ENCODE measurements around the gene GPN3.

Gene GPN3

GRCh38 chr12:110468214-110469048, at the start of gene GPN3, which contains the start of gene FAM216A:
Gene GPN3 (minus strand): TSS chr12:110468257. CDS start chr12:110468203, 54 bp downstream.
Gene FAM216A (plus strand): TSS chr12:110468845. CDS start chr12:110468876, 31 bp downstream.
- in situ Hi-C loops (cut with HindIII; ENCODE audit: low sequenced_read_pairs) = no loop called here
- TF ChIP-seq CTCF (IDR thresholded peaks at IDR 0.05; ENCODE audit: low read depth, low read length) = no peak
- DNase-seq (ENCODE audit: low read depth, low spot score) = peak; percentile 99
- H3K4me3 ChIP-seq (ENCODE audit: low read depth, low read length) = peak within 1 kb of the TSS; percentile 89

- no peak for DNase-seq (ENCODE audit: low read depth, low spot score)
- in situ Hi-C loops (cut with HindIII; ENCODE audit: low sequenced_read_pairs) = no loop called here
- no peak for TF ChIP-seq CTCF (IDR thresholded peaks at IDR 0.05; ENCODE audit: low read depth, low read length)
- no peak overlapping the region for H3K4me3 ChIP-seq (ENCODE audit: low read depth, low read length)
These were observed 48.9 kb upstream of the GPN3 start for GRCh38 chr12:110516995-110517394.

DNA sequence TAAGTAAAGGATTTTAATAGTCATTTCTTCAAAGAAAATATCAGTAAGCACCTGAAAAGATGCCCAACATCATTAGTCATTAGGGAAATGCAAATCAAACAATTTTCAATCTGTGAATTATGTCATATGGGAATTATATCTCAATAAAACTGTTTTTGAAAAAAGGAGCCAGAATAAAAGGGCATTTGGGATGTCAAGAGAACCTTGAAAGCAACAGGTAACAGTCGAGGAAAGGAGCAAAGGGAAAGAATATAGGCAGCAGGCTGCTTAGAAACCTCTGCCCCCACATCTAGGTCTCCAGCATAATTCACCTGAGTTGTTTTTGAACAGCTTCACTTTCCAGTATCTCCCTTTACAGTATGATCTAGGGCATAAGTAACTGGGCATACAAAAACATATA, 46.3 kb upstream of the GPN3 start:
- in situ Hi-C loops (cut with HindIII; ENCODE audit: low sequenced_read_pairs) = no loop called here
- no peak for TF ChIP-seq CTCF (IDR thresholded peaks at IDR 0.05; ENCODE audit: low read depth, low read length)
- DNase-seq (ENCODE audit: low read depth, low spot score) = no peak
- H3K4me3 ChIP-seq (ENCODE audit: low read depth, low read length) = no peak overlapping the region

- no peak for TF ChIP-seq CTCF (IDR thresholded peaks at IDR 0.05; ENCODE audit: low read depth, low read length)
- no peak overlapping the region for H3K4me3 ChIP-seq (ENCODE audit: low read depth, low read length)
- in situ Hi-C loops (cut with HindIII; ENCODE audit: low sequenced_read_pairs) = no loop called here
- no peak for DNase-seq (ENCODE audit: low read depth, low spot score)
These were observed 45.8 kb upstream of the GPN3 start for GRCh38 chr12:110513842-110514241.

GRCh38 chr12:110508071-110508586, 40.1 kb upstream of the GPN3 start:
- in situ Hi-C loops (cut with HindIII; ENCODE audit: low sequenced_read_pairs) = no loop called here
- DNase-seq (ENCODE audit: low read depth, low spot score) = no peak
- no peak for TF ChIP-seq CTCF (IDR thresholded peaks at IDR 0.05; ENCODE audit: low read depth, low read length)
- no peak overlapping the region for H3K4me3 ChIP-seq (ENCODE audit: low read depth, low read length)

- in situ Hi-C loops (cut with HindIII; ENCODE audit: low sequenced_read_pairs) = no loop called here
- TF ChIP-seq CTCF (IDR thresholded peaks at IDR 0.05; ENCODE audit: low read depth, low read length) = no peak
- no peak overlapping the region for H3K4me3 ChIP-seq (ENCODE audit: low read depth, low read length)
- DNase-seq (ENCODE audit: low read depth, low spot score) = no peak
These were observed 37.3 kb upstream of the GPN3 start for GRCh38 chr12:110505332-110505731.

All from astrocyte of the spinal cord (primary cell).